Testis (tissue), 3 donors: Measurements from ENCODE around the gene CP. TPM values are rescaled to one million over a fixed set of nuclear protein-coding genes. Genes with fewer than 3 reads are reported as not detected.
"Not testable (repeated sequence)": the region's sequence is repeated elsewhere in the genome, so short reads cannot be mapped to it uniquely, and the experiment has no call there.

Experiments
- DNase-seq: peaks from one replicate; pipeline ENCODE4 v3.0.0-alpha.2; 2019
- H3K27ac ChIP-seq, 2 donors: fragments of 200-600 bp; sonication (generic); one replicate each; pipeline ENCODE4 v1.5.1; 2019
- H3K27me3 ChIP-seq: fragments of 200-600 bp; sonication (generic); one replicate; pipeline ENCODE4 v1.5.1; 2019
- H3K36me3 ChIP-seq: fragments of 200-600 bp; sonication (generic); one replicate; pipeline ENCODE4 v1.5.1; 2017; ENCODE audit warnings: low read depth; ENCODE audit errors: missing control alignments
- H3K4me1 ChIP-seq: fragments of 200-600 bp; sonication (generic); one replicate; pipeline ENCODE4 v1.5.1; 2019
- H3K4me3 ChIP-seq, 2 donors: fragments of 200-600 bp; sonication (generic); one replicate each; pipeline ENCODE4 v1.5.1; 2017 to 2019
- H3K9me3 ChIP-seq: fragments of 200-600 bp; sonication (generic); one replicate; pipeline ENCODE4 v1.5.1; 2017
- CTCF ChIP-seq, 3 experiments: fragments of 450-650 bp in 2 of 3; fragments of 200-600 bp in 1 of 3; sonication (generic) in 1 of 3; IDR thresholded peaks; one replicate each; pipeline ENCODE4 v1.5.1; 2016 to 2019; ENCODE audit warnings: antibody characterized with exemption in 3 of 3, mild to moderate bottlenecking in 2 of 3, moderate library complexity in 1 of 3
- POLR2A ChIP-seq: fragments of 450-650 bp; IDR thresholded peaks from one replicate; pipeline ENCODE4 v1.6.1; 2017; ENCODE audit warnings: antibody characterized with exemption, mild to moderate bottlenecking, moderate library complexity
- WGBS, 2 donors: methylation state at CpG; one replicate each; pipeline ENCODE4 v1.1.5; 2018; 5-methylcytosine and 5-hydroxymethylcytosine counted together
- intact Hi-C: fragments of 100-400 bp; cut with DNase I; formaldehyde crosslinking; loops from one replicate; pipeline ENCODE4 v1.15.1; 2023; ENCODE audit warnings: low total_unique reads
- polyA plus RNA-seq: library from polyadenylated mRNA; stranded (reverse); fragments of 350-450 nt; fragmentation: Illumina TruSeq; extraction: RNeasy Lipid Tissue Mini Kit (QIAGEN cat#74804); gene quantifications from one replicate; pipeline ENCODE4 v1.2.3, GENCODE V29; 2014; ENCODE audit warnings: low read depth, low replicate concordance; ENCODE audit not compliant: insufficient read depth
- total RNA-seq, 2 donors: library from RNA; depleted of rRNA; stranded (reverse); fragments of >200 nt; gene quantifications; one replicate each; pipeline ENCODE4 v1.2.3, GENCODE V29; 2016

CP gene
- total and polyA plus RNA-seq, 3 donors from 2014 or later: 6.1 to 13.8 (median 10.3) TPM

DNA sequence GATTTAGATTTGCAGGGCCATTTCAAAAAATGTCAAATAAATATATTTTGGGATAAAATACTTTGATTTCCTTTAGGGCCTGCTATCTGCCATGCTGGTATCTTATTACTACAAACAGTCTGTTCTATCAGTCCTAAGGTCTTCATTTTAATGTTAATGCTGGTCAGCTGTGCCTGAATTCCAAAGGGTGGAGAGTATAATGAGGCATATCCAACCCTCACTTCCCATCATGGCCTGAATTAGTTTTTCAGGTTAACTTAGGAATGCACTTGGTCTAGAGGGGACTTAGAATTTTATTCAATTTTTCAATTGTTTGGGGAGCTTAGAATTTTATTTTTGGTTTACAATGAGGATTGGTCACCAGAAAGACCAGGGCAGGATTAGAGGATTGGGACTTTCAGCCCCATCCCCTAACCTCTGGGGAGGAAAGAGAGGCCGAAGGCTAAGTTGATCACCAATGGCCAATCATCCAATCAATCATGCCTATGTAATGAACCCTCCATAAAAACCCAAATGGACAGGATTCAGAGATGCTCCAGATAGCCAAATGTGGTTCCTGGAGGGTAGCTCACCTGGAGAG is 17.8 kb upstream of the CP start:
- no peaks in the 10 kb centered on the region for H3K27me3 ChIP-seq
- no peak overlapping the region for H3K4me3 ChIP-seq
- no peaks in the 10 kb centered on the region for H3K4me1 ChIP-seq
- no peak for DNase-seq
- WGBS, 2 donors: 93 to 100% methylated on average over 1 of the region's 1 CpG
- no peaks in the 10 kb centered on the region for H3K36me3 ChIP-seq
- H3K9me3 ChIP-seq: no peaks in the 10 kb centered on the region
- intact Hi-C loops: no loop called here
- TF ChIP-seq CTCF (IDR thresholded peaks at IDR 0.05) (no peak), POLR2A (no peak)
- H3K27ac ChIP-seq: no peak overlapping the region

- intact Hi-C loops, H3K36me3 ChIP-seq, H3K27me3 ChIP-seq, H3K4me3 ChIP-seq, H3K9me3 ChIP-seq, H3K27ac ChIP-seq, H3K4me1 ChIP-seq, DNase-seq: not testable (repeated sequence)
- WGBS, 2 donors: 95 to 98% methylated on average over 2 of the region's 2 CpGs
These were observed 16.6 kb upstream of the CP start for GRCh38 chr3:149238268-149238667.

DNA sequence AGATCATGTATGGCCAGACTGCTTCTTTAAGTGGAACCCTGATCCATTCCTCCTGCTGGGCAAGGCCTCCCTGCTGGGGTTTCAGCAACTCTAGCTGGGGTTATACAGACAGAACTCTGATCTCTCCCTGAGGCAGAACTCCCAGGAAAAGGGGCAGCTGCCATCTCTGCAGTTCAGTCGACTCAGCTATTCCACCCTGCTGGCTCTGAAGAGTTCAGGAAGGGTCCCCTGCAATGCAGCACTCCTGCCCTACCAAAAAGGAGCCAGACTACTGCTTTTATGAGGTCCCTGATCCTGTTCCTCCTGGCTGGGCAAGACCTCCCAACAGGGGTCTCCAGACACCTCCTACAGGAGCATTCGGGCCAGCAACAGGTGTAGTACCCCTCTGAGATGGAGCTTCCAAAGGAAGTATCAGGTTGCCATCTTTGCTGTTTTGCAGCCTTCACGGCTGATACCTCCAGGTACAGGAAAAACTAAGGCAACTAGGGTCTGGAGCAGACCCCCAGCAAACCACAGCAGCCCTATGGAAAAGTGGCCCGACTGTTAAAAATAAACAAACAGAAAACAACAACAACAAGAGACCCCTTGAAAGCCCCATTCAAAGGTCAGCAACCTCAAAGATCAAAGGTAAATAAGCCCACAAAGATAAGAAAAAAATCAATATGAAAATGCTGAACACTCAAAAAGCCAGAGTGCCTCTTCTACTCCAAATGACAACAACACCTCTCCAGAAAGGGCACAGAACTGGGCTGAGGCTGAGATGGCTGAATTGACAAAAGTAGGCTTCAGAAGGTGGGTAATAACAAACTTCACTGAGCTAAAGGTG is 14.2 kb upstream of the CP start:
- DNase-seq: no peak
- no peaks in the 10 kb centered on the region for H3K27me3 ChIP-seq
- no peak overlapping the region for H3K4me3 ChIP-seq
- H3K36me3 ChIP-seq: no peaks in the 10 kb centered on the region
- 93 to 100% methylated on average over 3 to 4 of the region's 4 CpGs for WGBS, 2 donors
- peaks cover 2% of the 10 kb centered on the region for H3K4me1 ChIP-seq
- H3K9me3 ChIP-seq: no peaks in the 10 kb centered on the region
- TF ChIP-seq CTCF (IDR thresholded peaks at IDR 0.05) (no peak), POLR2A (no peak)
- no peak overlapping the region for H3K27ac ChIP-seq
- intact Hi-C loops: no loop called here

DNA sequence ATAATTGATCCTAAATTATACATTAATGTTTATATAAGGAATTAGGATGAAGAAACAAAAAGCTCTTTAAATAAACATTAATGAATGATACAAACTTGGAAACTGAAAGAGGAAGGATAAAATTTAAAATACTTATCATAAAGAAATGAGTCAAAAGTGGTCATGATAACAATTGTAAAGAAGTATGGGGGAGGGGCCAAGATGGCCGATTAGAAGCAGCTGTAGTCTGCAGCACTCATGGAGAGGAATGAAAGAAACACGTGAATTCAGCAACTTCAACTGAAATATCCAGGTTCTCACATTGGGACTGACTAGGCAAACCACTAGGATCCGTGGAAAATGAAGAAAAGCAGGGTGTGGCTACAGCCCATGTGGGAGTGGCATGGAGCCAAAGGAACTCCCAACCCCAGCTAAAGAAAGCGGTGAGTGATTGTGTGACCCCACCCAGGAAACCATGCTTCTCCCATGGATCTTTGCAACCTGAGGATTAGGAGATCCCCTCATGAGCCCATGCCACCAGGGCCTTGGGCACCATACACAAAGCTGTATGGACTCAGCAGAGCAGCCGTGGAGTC is 13.1 kb upstream of the CP start:
- WGBS, 2 donors: 73 to 80% methylated on average over 4 to 5 of the region's 5 CpGs
- Histone ChIP-seq H3K9me3 (no peaks in the 10 kb centered on the region), H3K27me3 (no peaks in the 10 kb centered on the region), H3K36me3 (no peaks in the 10 kb centered on the region), H3K4me1 (peaks cover 2% of the 10 kb centered on the region), H3K27ac (no peak overlapping the region), H3K4me3 (no peak overlapping the region)
- intact Hi-C loops: no loop called here
- TF ChIP-seq POLR2A: no peak
- TF ChIP-seq CTCF (IDR thresholded peaks at IDR 0.05): no peak
- no peak for DNase-seq

- DNase-seq: no peak
These were observed 11.7 kb upstream of the CP start for GRCh38 chr3:149233323-149233722.

More at GRCh38 chr3:149233323-149233722, 11.7 kb upstream of the CP start:
- H3K4me3 ChIP-seq: no peak overlapping the region
- WGBS, 2 donors: 73 to 75% methylated on average over 4 of the region's 4 CpGs
- TF ChIP-seq POLR2A (no peak), CTCF (IDR thresholded peaks at IDR 0.05) (no peak)
- intact Hi-C loops: no loop called here
- peaks cover 2% of the 10 kb centered on the region for H3K4me1 ChIP-seq
- no peaks in the 10 kb centered on the region for H3K9me3 ChIP-seq
- H3K36me3 ChIP-seq: no peaks in the 10 kb centered on the region
- H3K27ac ChIP-seq: no peak overlapping the region
- H3K27me3 ChIP-seq: no peaks in the 10 kb centered on the region
